ENCODE data around the gene FBLL1.

Gene FBLL1

DNA sequence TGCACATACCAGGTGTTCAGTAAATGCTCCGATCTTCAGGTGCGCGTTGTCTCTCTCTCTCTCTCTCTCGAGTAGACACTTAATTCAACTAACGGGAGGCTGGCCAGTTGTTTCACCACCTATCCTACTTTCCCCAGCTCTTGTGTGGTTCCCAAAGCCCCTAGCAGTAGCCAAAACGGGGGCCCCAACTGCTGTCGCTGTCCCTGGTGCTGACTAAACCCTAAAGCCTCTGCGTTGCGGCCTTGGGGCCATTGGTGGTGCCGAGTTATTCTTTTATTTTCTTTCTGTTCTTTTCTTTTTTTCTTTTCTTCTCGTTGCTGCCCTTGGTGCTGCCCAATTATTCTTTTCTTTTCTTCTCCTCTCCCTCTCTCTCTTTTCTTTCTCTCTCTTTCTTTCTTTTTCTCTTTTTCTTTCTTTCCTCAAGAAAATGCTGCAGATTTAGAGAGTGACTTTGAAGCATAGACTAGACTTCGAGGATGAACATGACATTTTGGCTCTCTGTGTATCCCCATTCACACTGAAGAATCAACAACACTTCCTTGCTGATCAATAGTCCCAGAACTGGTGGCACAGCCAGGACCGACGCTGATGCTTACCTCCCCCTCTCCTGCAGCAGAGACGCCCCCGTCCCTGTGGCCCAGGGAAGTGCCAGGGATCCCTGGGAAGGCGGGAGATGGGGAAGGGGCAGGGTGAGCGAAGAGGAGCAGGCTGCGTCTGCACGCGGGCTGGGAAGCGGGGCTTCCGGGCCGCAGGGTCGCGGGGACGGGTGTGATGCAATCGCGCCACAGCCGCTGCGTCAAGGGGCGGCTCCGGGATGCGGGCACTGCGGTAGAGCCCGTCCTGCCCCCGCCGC, at the start of gene FBLL1:
Gene FBLL1, plus strand, starts transcription at position 785 of the 853 bp plus-strand sequence. CDS start 200 bp downstream, outside the sequence.
- H3K36me3 Mint-ChIP-seq = peaks cover 2% of the 10 kb centered on the region
- peak within 1 kb of the TSS; percentile 76 for H3K4me3 Mint-ChIP-seq
- peaks cover 11% of the 10 kb centered on the region for H3K4me1 Mint-ChIP-seq
- H3K27ac Mint-ChIP-seq = peak within 1 kb of the TSS; percentile 59
- H3K27me3 Mint-ChIP-seq = peaks cover 33% of the 10 kb centered on the region
- H3K9me3 Mint-ChIP-seq = no peaks in the 10 kb centered on the region

DNA sequence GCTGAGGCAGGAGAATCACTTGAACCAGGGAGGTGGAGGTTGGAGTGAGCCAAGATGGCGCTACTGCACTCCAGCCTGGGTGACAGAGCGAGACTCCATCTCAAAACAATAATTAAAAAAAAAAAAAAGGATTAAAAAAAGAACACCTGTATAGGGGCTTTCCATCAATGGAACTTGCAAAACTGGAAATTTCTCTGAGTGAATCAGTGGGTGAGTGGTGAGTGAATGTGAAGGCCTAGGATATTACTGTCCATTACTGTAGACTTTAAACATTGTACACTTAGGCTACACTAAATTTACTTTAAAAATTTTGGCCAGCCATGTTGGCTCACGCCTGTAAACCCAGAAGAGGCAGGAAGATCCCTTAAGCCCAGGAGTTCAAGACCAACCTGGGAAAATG, 48.5 kb upstream of the FBLL1 start:
- no peak overlapping the region for H3K27ac Mint-ChIP-seq
- H3K9me3 Mint-ChIP-seq = no peaks in the 10 kb centered on the region
- peaks cover 7% of the 10 kb centered on the region for H3K4me1 Mint-ChIP-seq
- no peak overlapping the region for H3K4me3 Mint-ChIP-seq
- no peaks in the 10 kb centered on the region for H3K27me3 Mint-ChIP-seq
- H3K36me3 Mint-ChIP-seq = no peaks in the 10 kb centered on the region

DNA sequence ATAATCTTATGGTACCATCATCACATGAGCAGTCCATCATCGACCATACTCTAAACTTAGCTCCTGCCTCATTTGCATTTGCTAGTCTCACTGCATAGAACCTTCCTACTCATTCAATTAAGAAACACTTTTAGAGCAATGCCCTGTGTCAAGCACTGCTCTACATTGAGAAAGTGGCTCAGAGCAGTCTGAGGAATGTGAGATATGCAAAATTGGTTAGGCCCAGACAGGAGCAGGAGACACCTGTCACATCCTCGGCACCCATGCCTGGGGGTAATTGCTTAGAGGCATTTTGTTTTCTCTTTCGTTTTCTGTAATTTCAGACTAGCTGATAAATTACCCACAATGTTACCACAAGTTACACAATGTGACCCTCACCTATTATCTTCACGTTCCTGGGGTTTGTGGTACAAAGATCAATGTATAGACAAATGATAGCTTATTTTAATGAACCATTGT, 47.7 kb upstream of the FBLL1 start:
- Mint-ChIP-seq H3K27me3 (no peaks in the 10 kb centered on the region), H3K4me3 (no peak overlapping the region), H3K36me3 (peaks cover 1% of the 10 kb centered on the region), H3K27ac (no peak overlapping the region), H3K4me1 (peaks cover 15% of the 10 kb centered on the region), H3K9me3 (no peaks in the 10 kb centered on the region)

DNA sequence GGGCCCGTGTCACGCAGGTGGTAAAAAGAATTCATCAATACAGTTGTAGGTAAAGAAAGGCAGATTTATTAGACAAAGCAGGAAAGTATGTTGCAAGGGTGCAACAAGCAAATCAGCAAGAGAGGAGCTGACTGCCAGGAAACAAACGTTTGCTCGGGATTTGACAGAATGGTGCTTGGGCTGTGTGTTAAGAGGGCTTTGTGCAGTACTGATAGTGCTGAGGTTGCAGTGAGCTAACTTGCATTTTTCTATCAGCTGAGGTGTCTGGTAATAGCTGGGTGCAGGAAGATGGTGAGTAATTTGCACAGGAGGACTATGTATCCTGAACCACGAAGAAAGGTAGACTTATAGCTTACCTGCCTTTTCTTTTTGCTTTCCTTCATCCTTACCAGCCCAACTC, 46.7 kb upstream of the FBLL1 start:
- peaks cover 20% of the 10 kb centered on the region for H3K4me1 Mint-ChIP-seq
- H3K36me3 Mint-ChIP-seq = peaks cover 2% of the 10 kb centered on the region
- no peak overlapping the region for H3K27ac Mint-ChIP-seq
- no peak overlapping the region for H3K4me3 Mint-ChIP-seq
- no peaks in the 10 kb centered on the region for H3K27me3 Mint-ChIP-seq
- no peaks in the 10 kb centered on the region for H3K9me3 Mint-ChIP-seq

DNA sequence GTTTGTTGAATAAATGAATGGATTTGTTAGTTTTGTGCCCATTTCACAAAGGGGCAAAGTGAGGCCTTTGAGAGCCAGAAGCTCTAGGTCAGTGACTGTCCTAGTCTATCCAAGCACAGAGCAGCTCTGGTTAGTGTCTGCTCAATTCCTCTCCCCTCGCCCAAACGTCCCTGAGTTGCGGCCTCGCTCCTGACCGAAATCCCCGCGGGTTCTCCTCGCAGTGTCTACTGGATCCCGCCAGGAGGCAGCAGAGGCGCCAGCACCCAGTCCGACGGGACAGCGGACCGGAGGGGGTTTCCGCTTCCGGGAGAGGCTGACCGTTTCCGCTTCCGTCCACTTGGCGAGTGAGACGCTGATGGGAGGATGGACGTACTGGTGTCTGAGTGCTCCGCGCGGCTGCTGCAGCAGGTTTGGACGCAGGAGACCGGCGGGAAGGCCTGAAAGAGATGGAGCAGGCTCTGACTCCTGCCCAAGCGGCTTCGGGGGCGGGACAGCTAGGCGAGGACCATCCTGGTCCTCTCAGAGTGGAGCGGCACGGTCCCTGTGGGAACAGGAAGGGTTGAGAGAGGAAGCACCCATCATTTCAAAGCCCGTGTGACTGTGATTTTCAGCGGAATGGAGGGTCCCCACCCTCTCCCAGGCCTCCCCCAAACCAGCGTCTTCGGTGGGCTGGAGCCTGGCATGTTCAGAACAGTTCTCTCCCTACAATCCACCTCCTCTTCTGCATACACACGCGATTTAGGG, 42.8 kb upstream of the FBLL1 start, which contains the start of gene RARS1:
Gene RARS1, plus strand, starts transcription at position 336 of the 744 bp plus-strand sequence. Its CDS starts 28 bp downstream, at position 364.
- Mint-ChIP-seq H3K36me3 (peaks cover 12% of the 10 kb centered on the region), H3K4me3 (peak within 1 kb of the TSS; percentile 99), H3K27me3 (no peaks in the 10 kb centered on the region), H3K4me1 (peaks cover 45% of the 10 kb centered on the region), H3K9me3 (no peaks in the 10 kb centered on the region), H3K27ac (peak within 1 kb of the TSS; percentile 89)

DNA sequence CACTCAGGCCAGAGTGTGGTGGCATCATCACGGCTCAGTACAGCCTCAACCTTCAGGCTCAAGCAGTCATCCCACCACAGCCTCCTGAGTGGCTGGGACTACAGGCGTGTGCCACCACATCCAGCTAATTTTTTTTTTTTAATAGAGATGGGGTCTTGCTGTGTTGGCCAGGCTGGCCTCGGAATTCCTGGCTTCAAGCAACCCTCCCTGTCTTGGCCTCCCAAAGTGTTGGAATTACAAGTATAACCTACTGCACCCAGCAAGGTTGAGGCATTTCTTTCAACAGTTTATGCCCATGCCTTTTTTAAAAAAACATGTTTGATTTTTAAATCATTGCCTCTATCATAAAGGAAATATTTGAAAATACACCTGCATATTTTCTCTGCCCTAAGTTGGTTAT, 40.0 kb upstream of the FBLL1 start:
- Mint-ChIP-seq H3K4me1 (peaks cover 50% of the 10 kb centered on the region), H3K36me3 (peaks cover 17% of the 10 kb centered on the region), H3K27me3 (no peaks in the 10 kb centered on the region), H3K9me3 (no peaks in the 10 kb centered on the region), H3K4me3 (peak overlapping the region; percentile 4), H3K27ac (no peak overlapping the region)

DNA sequence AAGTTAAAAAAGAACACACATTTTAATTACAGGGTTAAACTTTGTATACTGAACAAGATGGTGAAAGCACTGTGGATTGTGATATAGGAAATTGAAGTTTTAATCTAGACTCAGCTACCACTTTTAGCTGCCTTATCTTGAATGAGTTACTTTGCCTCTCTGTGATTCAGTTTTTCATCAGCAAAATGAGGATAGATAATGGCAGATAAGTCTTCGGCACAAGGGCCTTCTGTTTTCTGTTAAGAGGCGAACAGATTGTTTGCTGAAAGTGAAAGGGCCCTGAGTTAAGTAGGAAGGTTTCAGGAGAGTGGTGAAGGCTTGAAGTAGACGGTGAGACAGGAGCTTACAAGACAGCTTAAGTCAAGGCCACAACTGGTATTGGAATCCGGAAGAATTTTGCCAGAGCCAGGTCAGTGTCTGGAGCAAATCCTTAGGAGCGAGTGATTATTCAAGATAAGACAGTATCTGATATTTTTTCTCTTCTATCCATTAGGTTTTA, 35.0 kb upstream of the FBLL1 start:
- H3K4me1 Mint-ChIP-seq = peaks cover 20% of the 10 kb centered on the region
- H3K4me3 Mint-ChIP-seq = no peak overlapping the region
- no peaks in the 10 kb centered on the region for H3K9me3 Mint-ChIP-seq
- no peaks in the 10 kb centered on the region for H3K27me3 Mint-ChIP-seq
- peaks cover 23% of the 10 kb centered on the region for H3K36me3 Mint-ChIP-seq
- no peak overlapping the region for H3K27ac Mint-ChIP-seq

DNA sequence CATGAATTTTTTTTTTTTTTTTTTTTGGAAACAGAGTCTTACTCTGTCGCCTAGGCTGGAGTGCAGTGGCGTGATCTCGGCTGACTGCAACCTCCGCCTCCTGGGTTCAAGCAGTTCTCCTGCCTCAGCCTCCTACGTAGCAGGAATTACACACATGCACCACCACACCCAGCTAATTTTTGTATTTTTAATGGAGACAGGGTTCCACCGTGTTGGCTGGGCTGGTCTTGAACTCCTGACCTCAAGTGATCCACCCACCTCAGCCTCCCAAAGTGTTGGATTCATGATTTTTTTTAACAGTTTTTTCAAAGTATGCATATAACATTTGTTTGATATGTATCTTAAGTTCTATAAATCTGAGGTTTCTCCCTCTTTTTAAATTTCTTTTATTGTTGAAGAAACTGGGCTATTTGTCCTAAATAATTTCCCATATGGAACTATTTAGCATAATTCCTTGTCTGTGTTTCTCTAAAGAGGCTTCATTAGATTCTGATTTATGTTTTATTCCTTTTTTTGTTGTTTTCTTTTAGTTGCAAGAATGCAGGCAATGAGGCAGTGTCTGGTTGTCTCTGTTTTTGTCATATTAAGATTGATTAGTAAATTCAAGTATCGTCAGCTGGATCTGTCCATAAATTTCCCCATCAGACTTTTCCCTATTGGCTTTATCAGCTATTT, 26.4 kb upstream of the FBLL1 start:
- Mint-ChIP-seq H3K4me1 (no peaks in the 10 kb centered on the region), H3K36me3 (peaks cover 14% of the 10 kb centered on the region), H3K4me3 (no peak overlapping the region), H3K9me3 (no peaks in the 10 kb centered on the region), H3K27me3 (no peaks in the 10 kb centered on the region), H3K27ac (no peak overlapping the region)

DNA sequence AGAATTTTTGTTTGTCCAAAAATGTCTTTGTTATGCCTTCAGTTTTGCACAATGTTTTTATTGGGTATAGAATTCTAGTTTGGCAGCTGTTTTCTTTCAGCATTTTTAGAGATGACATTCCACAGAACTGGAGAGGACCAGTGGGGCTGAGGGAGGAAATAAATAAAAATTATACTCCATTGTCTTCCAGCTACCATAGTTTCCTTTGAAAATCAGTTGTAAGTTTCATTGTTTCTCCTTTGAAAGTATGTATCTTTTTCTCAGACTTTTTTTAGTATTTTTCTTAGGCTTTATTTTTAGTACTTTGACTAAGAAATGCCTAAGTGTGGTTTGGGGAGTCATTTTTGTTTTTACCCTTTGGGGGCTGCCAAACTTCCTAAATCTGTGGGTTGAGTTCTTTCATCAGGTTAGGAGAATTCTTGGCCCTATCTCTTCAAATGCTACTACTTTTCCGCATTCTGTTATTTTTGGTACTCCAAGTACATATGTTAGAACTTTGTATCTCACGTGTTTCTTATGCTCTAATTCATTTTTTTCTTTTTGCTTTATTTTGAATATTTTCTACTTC, 15.2 kb upstream of the FBLL1 start:
- Mint-ChIP-seq H3K27ac (no peak overlapping the region), H3K9me3 (no peaks in the 10 kb centered on the region), H3K36me3 (peaks cover 58% of the 10 kb centered on the region)

DNA sequence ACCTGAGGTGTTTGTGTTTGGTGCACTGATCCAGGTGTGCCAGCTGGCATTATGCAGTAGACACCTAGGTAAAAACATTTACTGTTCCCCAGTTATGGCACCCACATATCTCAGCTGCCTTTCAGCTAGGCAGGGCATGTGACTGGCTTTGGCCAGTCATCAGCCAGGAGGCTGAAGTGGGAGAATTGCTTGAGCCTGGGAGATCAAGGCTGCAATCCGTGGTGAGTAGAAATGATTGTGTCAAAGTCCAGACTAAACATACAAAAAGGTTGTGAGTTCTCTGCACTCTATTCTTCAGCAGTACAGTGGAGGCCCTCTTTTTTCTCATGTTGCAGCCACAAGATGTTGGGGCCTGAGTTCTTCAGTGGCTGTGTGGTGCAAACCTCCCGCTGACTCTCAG, 3.2 kb upstream of the FBLL1 start:
- Mint-ChIP-seq H3K27ac (no peak overlapping the region), H3K4me3 (no peak overlapping the region), H3K36me3 (peaks cover 4% of the 10 kb centered on the region), H3K9me3 (no peaks in the 10 kb centered on the region), H3K27me3 (peaks cover 20% of the 10 kb centered on the region), H3K4me1 (peaks cover 11% of the 10 kb centered on the region)

More for the DNA sequence above, 15.2 kb upstream of the FBLL1 start:
- Mint-ChIP-seq H3K4me3 (no peak overlapping the region), H3K27me3 (no peaks in the 10 kb centered on the region), H3K4me1 (no peaks in the 10 kb centered on the region)

DNA sequence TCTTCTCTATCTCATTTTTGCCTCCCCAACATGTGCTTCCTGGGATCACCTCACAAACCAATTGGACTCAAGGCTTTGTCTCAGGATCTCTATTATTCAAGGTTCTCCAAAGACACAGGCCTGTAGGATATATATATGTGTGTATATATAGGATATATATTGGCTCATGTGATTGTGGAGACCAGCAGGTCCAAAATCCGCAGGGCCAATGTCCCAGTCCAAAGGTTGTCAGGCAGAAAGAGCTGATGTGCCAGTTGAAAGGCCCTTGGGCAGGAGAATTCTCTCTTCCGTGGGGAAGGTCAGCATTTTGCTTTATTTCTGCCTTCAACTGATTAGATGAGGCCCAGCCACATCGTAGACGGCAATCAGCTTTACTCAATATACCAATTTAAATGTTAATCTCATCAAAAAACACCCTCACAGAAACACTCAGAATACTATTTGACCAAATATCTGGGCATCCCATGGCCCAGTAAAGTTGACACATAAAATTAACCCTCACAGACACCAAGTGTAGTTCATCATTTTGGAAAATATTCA, 1.3 kb upstream of the FBLL1 start:
- Mint-ChIP-seq H3K4me3 (peak overlapping the region; percentile 37), H3K9me3 (no peaks in the 10 kb centered on the region), H3K4me1 (peaks cover 11% of the 10 kb centered on the region), H3K36me3 (peaks cover 2% of the 10 kb centered on the region), H3K27ac (no peak overlapping the region), H3K27me3 (peaks cover 29% of the 10 kb centered on the region)

DNA sequence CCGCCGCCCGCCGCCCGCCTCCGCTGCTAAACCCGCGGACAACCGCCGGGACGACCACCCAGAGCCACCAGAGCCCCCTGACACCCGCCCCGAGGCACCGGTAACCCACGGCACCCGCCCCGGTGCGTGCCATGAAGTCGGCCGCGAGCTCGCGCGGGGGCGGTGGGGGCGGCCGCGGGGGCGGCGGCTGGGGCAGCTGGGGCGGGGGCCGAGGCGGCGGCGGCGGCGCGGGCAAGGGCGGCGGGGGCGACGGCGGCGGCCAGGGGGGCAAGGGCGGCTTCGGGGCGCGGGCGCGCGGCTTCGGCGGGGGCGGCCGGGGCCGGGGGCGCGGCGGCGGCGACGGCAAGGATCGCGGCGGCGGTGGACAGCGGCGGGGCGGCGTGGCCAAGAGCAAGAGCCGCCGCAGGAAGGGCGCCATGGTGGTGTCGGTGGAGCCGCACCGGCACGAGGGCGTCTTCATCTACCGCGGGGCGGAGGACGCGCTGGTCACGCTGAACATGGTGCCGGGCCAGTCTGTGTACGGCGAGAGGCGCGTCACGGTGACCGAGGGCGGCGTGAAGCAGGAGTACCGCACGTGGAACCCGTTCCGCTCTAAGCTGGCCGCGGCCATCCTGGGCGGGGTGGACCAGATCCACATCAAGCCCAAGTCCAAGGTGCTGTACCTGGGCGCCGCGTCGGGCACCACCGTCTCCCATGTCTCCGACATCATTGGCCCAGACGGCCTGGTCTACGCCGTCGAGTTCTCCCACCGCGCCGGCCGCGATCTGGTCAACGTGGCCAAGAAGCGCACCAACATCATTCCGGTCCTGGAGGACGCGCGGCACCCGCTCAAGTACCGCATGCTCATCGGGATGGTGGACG, 499 bp downstream of the FBLL1 start:
- H3K9me3 Mint-ChIP-seq = no peaks in the 10 kb centered on the region
- H3K4me3 Mint-ChIP-seq = peak overlapping the region; percentile 19
- peak overlapping the region; percentile 59 for H3K27ac Mint-ChIP-seq
- H3K36me3 Mint-ChIP-seq = peaks cover 2% of the 10 kb centered on the region
- H3K27me3 Mint-ChIP-seq = peaks cover 34% of the 10 kb centered on the region
- H3K4me1 Mint-ChIP-seq = peaks cover 11% of the 10 kb centered on the region

DNA sequence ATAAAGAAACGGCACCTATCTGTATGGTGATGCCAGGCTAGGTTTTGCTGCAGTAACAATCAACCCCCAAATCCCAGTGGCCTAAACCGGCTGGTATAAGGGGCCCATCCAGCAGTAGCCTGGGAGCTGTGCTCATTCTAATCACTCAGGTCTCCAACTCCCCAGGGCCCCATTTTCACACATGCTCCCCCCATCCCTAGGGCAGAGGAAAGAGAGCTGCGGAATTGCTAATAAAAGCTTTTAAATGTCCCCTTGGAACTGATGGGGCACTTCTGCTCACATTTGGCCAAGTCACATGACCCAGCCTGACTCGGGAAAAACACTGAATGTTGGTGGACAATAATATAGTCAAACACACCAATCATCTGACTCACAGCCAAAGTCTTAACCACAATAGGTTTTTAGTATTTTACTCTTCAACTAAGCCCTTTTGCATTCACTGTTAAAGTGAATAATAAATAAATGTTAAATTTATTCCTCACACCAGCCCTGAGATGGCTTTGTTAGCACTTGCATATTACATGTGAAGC, 1.6 kb downstream of the FBLL1 start:
- H3K36me3 Mint-ChIP-seq = peaks cover 2% of the 10 kb centered on the region
- H3K4me3 Mint-ChIP-seq = peak overlapping the region; percentile 19
- H3K9me3 Mint-ChIP-seq = no peaks in the 10 kb centered on the region
- no peak overlapping the region for H3K27ac Mint-ChIP-seq
- H3K4me1 Mint-ChIP-seq = peaks cover 11% of the 10 kb centered on the region
- H3K27me3 Mint-ChIP-seq = peaks cover 34% of the 10 kb centered on the region

DNA sequence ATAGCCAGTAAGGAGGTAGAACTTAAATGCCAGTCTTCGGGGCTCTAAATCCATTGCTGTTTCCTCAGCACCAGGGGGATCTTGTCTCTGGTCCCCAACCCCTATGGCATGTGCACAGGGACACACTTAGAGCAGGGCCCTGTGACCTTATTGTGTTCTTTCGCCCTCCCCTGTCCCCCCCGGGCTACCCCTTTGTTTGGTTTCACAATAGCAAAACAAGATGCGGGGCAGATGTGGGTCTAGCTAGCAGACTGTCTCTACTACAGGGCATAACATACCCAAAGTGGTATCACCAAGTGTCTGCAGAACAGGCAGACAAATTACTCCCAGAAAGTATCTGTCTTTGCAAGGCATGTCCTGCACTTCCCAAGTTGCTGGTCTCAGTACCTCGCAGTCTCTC, 2.1 kb downstream of the FBLL1 start:
- H3K4me3 Mint-ChIP-seq = no peak overlapping the region
- H3K4me1 Mint-ChIP-seq = peaks cover 11% of the 10 kb centered on the region
- H3K27me3 Mint-ChIP-seq = peaks cover 35% of the 10 kb centered on the region
- H3K9me3 Mint-ChIP-seq = no peaks in the 10 kb centered on the region
- no peak overlapping the region for H3K27ac Mint-ChIP-seq
- H3K36me3 Mint-ChIP-seq = peaks cover 2% of the 10 kb centered on the region
